NCI-H1694 treated with DMSO at 0.1 percent for 48 hours (cell line): ENCODE measurements around the gene CIC.
"Not testable (repeated sequence)": the region's sequence is repeated elsewhere in the genome, so short reads cannot be mapped to it uniquely, and the experiment has no call there.

ENCODE experiments used
- DNase-seq: peaks from one replicate; lab custom pipeline; 2025; lab: John Stamatoyannopoulos, UW

CIC gene

DNA sequence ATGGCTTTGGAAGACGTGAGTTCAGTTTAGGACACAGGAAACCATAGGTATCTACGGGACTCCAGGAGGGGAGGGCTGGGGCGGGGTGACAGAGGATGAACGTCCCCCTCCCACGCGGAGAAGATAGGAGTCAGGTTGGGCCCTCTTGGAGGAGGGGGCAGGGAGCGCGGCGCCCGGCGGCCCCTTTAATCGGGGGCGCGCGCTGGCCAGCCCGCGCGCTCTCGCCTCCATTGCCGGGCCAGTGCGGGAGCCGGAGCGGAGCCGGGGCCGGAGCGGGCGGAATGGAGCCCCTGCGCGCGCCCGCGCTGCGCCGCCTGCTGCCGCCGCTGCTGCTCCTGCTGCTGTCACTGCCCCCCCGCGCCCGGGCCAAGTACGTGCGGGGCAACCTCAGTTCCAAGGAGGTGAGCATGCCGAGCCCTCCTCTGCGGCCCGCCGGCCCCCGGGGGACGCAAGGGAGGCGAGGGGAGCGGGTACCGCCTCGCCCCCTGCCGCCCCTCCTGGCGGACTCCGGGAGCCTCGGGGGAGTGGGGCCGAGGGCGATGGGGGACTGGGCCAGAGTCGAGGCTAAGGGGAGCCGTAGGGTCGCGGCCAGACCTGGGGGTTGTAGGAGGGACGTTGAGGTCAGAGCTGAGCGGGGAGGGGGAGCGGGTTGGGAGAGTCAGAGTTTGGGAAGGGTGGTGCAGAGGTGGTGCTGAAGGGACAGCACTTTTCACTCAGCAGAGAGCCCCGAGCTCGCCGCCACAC, 44.2 kb downstream of the CIC start, which contains the start of gene TMEM145:
TMEM145 (plus strand) TSS at position 214 of the 744 bp plus-strand sequence; CDS start at position 282, 68 bp downstream.
- DNase-seq: peak; percentile 28

DNA sequence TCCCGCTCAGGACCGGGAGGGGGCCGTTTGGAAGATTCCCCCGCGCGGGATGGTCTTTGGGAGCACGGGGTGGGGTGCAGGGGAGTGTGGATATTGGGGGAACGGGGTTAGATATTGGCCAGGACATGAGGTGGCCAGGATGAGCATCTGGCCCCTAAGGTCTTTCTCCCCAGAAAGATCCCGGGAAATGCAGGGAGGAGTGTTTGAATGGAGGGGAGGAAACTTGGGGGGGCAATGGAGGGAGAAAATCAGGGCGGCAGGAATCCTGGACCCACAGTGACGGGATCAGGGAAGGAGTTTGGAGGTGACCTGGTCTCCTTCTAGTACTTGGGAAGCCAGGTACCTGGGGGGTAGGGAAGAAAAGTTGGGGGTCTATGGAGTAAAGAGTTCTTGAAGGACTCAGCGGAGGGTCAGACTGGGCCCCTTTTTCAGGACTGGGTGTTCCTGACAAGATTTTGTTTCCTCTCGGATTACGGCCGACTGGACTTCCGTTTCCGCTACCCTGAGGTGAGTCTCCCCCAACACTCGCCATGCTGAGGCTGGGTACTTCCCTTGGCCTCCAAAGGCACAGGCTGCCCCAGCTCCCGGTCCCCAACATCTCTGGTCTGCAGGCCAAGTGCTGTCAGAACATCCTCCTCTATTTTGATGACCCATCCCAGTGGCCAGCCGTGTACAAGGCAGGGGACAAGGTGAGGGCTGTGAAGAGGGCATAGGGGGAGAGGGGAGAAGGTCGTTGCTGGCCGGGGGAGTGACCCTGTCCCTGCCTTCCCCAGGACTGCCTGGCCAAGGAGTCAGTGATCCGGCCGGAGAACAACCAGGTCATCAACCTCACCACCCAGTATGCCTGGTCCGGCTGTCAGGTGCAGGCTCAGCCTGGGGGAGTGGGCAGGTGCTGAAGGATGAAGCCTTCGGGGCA, 45.0 kb downstream of the CIC start:
- DNase-seq: no peak

DNA sequence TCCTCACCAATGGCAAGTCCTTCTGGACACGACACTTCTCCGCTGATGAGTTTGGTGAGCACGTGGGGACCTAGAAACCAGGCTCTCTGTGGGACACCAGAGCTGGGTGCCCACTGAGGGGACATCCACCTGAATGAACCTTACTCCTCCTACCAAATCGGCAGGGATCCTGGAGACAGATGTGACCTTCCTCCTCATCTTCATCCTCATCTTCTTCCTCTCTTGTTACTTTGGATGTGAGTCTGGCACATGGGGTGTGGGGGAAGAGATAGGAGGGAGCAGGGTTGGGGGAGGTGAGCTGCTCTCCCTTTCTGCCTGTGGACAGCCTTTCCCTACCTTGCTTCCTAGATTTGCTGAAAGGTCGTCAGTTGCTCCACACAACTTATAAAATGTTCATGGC, 46.0 kb downstream of the CIC start:
- no peak for DNase-seq

DNA sequence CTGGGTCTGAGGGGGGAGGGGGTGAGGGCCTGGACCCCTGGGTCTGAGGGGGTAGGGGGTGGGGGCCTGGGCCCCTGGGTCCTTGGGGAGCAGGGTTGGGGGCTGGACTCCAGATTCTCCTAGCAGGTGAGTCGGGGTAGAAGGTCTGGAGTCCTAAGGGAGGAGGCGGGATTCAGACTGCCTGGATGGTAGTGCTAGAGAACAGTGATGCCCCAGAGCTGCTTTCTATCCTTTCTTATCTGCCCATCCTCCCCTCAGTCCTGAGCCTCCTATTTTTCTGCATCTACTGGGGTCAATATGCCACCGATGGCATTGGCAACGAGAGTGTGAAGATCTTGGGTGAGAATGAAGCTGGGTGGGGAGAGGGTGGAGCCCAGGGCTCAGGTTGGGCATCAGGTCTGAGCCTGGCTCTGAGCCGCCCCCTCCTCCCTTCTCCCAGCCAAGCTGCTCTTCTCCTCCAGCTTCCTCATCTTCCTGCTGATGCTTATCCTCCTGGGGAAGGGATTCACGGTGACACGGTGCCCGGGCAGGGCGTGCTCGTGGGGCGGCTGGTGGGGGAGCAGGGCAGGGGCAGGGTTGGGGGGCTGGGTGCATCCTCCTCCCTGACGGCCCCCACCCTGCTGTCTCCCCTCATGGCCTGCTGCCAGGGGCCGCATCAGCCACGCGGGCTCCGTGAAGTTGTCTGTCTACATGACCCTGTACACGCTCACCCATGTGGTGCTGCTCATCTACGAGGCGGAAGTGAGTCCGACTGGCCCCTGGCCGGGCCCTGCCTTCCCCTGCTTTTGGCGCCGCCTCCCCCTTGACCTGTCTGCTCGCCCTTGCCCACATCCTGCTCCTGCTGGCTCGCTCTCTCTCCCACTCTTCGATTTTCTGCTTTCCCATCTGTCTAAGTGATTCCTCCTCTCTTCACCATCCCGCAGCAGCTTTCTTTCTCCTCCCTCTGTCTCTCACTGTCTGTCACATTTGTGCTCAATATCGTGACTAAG, 47.5 kb downstream of the CIC start:
- peak; percentile 22 for DNase-seq

DNA sequence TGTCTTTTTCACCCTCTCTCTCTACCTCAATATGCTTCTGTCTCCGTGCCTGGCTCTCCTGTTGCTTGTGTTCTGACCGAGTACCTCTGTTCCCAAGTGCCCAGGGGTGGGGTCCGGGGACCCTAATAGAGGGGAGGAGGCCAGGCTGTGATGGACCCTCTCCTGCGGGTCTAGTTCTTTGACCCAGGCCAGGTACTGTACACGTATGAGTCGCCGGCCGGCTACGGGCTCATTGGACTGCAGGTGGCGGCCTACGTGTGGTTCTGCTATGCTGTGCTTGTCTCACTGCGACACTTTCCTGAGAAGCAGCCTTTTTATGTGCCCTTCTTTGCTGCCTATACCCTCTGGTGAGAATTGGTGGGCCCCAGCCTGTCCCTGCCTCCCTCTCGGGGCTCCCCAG, 48.5 kb downstream of the CIC start:
- DNase-seq: no peak

DNA sequence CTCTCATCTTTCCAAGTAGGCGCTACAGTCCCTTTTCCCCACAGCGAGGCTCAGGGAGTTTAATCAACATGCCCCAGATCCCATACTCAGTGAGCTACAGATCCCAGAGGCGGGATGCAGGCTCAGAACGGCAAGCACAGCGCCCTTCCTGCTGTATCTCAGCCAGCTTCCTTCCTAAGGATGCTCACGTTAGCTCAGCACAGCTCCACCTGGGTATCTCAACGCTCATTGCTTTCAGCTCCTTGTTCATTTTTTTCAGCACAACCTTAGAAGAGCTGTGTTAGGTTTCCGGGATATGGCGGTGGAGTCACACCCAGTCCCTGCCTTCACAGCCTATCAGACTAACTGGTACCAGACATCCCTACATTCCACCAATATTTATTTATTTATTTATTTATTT, 53.3 kb downstream of the CIC start:
- DNase-seq: no peak

DNA sequence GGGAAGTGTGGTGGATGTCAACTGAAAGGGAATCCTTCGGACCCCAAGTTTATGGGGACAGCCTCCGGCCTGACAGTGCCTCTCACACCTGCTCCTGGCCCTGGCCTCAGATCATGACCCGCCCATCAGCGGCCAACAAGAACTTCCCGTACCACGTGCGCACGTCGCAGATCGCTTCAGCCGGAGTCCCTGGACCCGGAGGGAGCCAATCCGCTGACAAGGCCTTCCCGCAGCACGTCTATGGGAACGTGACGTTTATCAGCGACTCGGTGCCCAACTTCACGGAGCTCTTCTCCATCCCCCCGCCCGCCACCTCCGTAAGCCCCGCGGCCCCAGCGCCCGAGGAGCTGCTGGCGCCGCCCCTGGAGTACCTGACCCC, 54.4 kb downstream of the CIC start:
- no peak for DNase-seq

DNA sequence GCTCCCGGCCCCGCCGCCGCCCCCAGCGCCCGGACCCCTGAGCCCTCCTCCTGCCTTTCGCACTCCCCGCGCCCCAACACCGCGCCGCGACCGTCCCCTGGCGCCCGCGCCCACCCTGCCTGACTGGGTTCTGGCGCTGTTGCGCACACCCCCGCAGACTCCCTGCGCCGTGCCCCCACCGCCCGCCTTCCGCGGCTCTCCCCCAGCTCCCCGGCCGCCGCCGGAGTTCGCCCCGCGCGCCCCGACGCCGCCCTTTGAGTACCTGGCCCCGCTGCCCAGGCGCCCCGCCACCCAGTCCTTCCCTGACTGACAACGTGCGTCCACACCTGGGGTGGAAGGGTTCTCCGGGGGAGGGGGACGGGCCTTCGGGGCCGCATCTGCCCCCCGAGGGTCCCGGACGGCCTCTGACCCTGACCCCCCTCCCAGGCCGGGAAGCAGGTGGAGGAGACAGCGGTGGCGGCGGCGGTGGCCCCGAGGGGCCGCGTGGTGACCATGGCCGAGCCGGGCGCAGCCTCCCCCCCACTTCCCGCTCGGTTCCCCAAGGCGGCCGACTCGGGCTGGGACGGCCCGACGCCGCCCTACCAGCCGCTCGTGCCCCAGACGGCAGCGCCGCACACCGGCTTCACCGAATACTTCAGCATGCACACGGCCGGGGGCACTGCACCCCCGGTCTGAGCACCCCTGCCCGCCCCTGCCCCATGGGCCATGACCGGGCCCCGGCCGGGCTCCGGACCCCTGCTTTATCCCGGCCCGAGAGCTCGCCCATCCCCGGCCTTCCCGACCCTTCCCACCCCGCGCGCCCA, 55.0 kb downstream of the CIC start:
- DNase-seq: no peak

DNA sequence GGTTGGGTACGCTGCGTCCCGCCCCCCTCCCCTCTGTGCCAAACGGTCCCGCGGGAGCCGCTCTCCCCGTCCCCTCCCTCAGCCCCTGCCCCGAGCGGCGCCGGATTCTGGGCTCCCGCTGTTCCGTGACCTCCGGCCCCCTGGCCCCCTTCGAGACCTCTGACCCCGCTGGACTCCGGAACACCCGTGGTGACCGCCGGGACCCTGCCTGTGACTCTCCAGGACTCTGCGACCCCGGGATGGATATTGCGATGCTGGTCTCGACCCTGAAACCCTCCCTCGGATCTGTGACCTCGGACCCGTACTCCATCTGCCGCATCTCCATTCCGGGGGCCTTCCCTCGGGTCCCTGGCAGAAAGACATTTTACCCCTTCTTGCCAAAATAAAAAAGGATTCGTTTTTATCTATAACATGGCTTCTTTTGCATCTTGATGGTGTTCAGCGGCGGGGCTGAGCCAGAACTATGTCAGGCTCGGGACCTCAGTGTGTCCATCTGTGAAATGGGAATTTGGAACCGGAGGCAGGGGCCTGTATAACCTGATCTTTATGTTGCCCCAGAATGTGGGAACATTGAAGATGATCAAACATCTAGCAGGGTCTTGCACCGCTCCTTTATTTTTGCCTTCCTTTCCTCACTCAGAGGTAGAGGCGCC, 55.7 kb downstream of the CIC start:
- no peak for DNase-seq

DNA sequence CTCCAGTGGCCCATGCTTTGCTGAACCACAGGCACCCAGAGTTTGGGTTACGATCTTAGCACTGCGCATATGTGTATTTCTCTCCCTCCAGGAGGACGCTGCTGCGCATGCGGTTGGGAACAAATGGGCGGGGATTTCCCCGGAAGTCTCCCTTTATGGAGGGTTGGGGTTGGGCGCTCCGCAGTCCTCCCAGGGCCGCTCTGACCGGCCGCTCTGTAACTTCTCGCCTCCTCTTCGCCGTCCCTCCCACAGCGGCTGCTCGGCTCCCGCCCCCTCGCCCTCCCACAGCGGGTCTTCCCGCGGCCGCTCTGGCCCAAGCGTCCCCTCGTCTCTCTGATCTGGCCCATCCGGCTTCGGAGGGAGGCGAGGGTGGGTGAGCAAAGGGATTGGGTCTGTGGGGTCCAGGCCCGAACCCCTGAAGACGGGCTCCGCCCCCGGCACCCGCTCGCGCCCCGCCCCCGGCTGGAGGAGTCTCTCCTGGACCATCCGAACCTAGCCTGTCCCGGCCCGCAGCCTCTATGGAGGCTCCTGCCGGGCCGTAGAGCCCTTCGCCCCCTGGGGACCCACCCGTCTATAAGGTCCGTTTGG, 56.4 kb downstream of the CIC start, which contains the start of gene MEGF8:
MEGF8 (plus strand) TSS at position 328 of the 588 bp plus-strand sequence. CDS start 609 bp downstream, outside the sequence.
- DNase-seq: peak; percentile 99

DNA sequence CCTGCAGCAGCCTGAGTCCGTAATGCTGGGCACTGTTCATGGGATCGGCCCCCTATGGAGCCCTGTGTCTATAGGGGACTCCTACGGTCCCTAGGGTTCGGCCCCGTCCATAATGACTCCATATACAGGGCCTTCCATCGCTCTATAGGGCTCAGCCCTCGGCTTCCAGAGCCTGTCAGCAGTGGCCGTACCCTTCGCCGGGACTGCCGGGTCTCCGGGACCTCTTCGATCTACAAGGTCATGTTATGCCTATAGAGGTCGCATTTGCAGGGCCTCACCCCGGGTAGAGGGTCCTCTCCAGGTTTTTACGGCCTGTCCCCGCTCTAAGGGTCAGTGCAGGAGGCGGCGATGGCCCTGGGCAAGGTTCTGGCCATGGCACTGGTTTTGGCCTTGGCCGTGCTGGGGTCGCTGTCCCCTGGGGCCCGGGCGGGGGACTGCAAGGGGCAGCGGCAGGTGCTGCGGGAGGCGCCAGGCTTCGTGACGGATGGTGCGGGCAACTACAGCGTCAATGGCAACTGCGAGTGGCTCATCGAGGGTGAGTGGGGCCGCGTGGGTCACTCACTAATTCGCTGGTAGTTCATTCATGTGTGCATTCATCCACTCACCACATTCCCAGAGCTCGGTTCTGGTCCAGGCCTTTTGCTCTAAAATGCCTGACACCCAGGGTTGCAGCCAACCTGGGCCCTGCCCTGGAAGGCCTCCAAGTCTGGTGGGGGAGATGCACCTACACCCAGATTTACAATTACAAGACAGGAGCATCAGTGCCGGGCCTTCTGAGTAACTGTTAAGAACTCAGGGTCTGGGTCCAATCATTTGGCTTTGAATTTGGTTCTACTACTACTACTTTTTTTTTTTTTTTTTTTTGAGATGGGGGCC, 57.1 kb downstream of the CIC start:
- DNase-seq: no peak

DNA sequence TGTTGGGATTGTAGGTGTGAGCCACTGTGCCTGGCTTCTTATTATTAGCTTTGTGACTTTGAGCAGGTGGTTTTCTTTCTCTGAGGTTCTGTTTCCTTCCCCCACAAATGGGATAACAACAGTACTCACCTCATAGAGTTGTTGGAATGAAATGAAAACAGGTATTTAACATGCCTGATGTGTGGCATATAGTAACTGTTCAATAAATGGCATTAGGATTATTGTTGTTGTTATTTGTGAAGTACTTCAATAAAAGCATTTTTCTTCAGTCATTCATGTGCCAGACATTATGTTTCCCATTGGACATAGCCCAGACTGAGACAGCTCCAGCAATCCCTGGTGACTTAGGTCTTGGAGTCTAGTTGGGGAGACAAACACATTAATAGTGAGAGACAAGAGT, 57.9 kb downstream of the CIC start:
- no peak for DNase-seq

DNA sequence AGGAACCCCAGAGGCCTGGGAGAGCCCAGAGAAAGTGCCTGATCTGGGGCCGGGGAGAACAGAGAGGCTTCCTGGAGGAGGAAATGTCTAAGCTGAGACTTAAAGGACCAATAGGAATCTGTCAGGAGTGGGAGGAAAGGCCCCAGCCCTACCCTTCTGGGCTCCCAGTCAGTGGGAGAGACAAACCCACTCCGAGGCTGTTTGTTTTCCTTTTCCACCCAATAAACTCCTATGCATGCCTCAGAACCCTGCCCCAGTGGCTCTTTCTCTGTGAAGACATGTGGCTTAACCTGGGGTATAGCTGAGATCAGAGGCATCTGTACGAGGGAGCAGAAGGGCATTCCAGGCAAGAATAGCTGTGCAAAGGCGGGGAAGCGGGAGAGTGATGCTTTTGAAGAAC, 58.3 kb downstream of the CIC start:
- DNase-seq: no peak

DNA sequence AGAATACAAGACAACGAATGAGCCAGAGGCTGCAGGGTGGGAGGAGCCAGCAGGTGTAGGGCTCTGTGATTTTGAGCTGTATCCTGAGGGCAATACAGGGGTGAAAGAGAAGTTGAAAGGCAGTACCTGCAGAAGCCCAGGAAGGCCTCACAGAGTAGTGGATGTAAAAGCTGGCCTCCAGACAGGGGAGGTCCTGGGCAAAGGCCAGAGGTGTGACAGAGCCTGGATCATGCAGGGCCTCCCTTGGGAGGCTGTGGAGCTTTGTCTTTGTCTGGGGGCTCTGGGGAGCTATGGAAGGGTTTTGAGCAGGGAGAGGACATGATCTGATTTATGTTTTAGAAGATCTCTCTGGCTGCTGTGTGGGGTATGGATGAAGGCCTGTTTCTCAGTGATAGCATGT, 59.1 kb downstream of the CIC start:
- no peak for DNase-seq

DNA sequence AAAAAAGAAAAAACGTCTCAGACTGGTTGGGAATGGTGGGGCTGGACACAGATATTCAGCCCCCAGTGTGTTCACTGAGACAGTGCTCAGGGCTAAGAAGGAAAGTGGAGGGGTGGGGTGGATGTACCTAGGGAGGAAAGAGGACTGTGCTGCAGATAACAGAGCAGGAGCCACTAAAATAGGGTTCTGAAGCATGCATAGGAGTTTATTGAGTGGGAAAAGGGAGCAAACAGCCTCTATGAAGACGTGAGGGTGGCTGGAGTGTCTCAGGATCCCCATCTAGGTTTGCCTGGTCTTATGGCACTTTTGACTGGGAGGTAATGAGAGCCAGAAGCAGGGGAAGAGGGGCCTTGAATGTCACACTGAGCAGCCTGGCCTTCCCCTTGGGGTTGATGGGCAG, 59.8 kb downstream of the CIC start:
- DNase-seq: no peak

DNA sequence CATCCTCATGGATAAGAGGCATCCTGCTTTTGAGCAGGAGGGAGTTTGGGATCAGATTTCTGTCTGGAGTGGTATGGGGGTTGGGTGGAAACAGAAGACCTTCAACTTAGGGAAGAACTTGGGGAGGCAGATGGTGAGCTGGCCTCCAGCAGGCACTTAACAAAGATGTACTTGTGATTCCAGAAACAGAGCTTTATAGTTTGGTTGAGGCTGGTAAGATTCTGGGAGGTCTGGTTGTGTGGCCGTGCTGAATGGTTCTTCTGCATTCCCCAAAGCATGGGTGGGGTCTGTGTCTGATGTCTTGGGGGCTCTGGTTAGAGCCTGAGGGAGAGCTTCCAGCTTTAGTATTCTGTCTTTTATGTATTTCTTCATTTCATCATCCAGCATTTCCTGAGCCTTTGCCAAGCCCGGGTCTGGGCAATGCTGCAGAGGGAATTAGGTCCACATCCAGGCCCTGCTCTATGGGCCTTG, 61.2 kb downstream of the CIC start:
- no peak for DNase-seq

DNA sequence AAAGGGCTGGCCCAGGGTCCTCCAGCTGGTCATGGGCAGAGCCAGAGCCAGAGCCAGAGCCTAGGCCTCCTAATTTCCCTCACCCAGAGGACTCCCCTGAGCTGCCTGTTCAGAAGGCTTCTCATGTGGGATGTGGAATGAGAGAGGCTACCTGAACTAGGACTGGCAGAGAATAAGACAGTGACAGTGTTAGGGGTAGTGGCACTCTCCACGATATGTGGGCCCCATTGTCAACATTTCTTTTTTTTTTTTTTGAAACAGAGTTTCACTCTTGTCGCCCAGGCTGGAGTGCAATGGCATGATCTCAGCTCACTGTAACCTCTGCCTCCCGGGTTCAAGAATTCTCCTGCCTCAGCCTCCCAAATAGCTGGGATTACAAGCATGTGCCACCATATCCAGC, 62.3 kb downstream of the CIC start:
- DNase-seq: not testable (repeated sequence)

DNA sequence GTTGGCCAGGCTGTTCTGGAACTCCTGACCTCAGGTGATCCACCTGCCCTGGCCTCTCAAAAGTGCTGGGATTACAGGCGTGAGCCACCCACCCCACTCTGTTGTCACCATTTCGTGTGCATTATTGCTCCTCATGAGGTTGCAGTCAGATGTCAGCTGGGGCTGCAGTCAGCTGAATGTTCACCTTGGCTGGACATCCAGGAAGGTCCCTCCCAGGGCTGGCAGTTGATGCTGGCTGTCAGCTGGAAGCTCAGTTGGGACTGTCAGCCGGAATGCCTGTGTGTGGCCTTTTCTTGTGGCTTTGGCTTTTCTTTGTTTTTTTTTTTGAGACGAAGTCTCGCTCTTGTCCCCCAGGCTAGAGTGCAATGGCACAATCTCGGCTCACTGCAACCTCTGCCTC, 63.0 kb downstream of the CIC start:
- no peak for DNase-seq

DNA sequence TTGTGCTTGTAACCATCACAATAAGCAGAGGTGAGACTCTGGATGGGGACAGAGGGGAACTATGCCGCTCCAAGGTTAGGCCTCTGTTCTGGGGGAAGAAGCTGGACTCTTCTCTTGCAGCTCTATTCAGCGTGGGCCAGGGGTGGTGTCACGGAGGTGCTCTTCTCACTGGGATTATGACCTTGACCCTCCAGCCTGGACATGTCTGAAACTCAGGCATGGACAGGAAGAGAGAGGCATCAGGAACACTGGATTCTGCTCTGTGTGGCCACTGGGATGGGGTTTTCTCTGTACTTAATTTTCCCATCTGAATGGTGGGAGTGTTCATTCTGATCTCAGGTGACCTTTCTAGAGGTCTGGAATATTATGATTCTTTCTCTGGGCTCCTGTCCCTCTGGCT, 64.0 kb downstream of the CIC start:
- no peak for DNase-seq
